NT2/D1 (cell line): ENCODE results near the gene NRCAM.

Experiments
- SUZ12 ChIP-seq: IDR thresholded peaks from 2 replicates; pipeline ENCODE4 v1.6.1; 2011; ENCODE audit not compliant: insufficient read length, insufficient read depth; ENCODE audit errors: extremely low read depth
- YY1 ChIP-seq: IDR thresholded peaks from 2 replicates; pipeline ENCODE4 v1.6.1; 2011; ENCODE audit not compliant: insufficient read length, insufficient read depth
- ZNF274 ChIP-seq: IDR thresholded peaks from 2 replicates; pipeline ENCODE4 v1.6.1; 2011; ENCODE audit warnings: mild to moderate bottlenecking, low read depth, low read length

- TF ChIP-seq SUZ12 = no peak
- TF ChIP-seq YY1 = no peak
- TF ChIP-seq ZNF274 = no peak
These were observed 290.5 kb downstream of the NRCAM start for GRCh38 chr7:108165723-108166122.
